T47D (cell line): ENCODE data around the gene VRK2.
"Not testable (repeated sequence)": the region's sequence is repeated elsewhere in the genome, so short reads cannot be mapped to it uniquely, and the experiment has no call there.

Experiments
- DNase-seq, 2 experiments: peaks; one replicate each; pipeline versions ENCODE4 v3.0.0 to v3.0.0-alpha.2; 2011 to 2012; ENCODE audit warnings: low read depth in 1 of 2, low spot score in 1 of 2
- JUND ChIP-seq: IDR thresholded peaks from 2 replicates; pipeline ENCODE4 v1.6.1; 2012; ENCODE audit warnings: low read depth
- in situ Hi-C: cut with HindIII; loops from 2 replicates; pipeline ENCODE4 v1.10.0; 2016; ENCODE audit warnings: low sequenced_read_pairs, low pct_unique_long_range_greater_than_20kb

The VRK2 gene

GRCh38 chr2:58158481-58158880 lies 111.9 kb downstream of the VRK2 start:
- no peak for DNase-seq
- in situ Hi-C loops, result no loop called here
- TF ChIP-seq JUND, result no peak

- no peak for DNase-seq
- TF ChIP-seq JUND, result no peak
- in situ Hi-C loops, result no loop called here
Measured at GRCh38 chr2:58163913-58164312, 117.3 kb downstream of the VRK2 start.

DNA sequence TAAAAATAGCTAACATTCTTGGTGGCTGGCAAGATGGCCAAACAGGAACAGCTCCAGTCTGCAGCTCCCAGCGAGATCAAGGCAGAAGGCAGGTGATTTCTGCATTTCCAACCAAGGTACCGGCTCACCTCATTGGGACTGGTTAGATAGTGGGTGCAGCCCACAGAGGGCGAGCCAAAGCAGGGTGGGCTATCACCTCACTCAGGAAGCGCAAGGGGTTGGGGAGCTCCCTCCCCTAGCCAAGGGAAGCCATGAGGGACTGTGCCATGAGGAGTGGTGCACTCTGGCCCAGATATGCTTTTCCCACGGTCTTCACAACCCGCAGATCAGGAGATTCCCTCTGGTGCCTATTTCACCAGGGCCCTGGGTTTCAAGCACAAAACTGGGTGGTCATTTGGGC lies 121.5 kb downstream of the VRK2 start:
- in situ Hi-C loops, DNase-seq: not testable (repeated sequence)

DNA sequence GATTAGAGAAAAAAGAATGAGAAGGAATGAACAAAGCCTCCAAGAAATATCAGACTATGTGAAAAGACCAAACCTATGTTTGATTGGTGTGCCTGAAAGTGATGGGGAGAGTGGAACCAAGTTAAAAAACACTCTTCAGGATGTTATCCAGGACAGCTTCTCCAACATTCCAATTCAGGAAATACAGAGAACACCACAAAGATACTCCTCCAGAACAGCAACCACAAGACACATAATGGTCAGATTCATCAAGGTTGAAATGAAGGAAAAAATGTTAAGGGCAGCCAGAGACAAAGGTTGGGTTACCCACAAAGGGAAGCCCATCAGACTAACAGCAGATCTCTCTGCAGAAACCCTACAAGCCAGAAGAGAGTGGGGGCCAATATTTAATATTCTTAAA lies 123.2 kb downstream of the VRK2 start:
- DNase-seq, in situ Hi-C loops: not testable (repeated sequence)

- DNase-seq, in situ Hi-C loops: not testable (repeated sequence)
Measured at GRCh38 chr2:58170334-58170933, 123.8 kb downstream of the VRK2 start.

DNA sequence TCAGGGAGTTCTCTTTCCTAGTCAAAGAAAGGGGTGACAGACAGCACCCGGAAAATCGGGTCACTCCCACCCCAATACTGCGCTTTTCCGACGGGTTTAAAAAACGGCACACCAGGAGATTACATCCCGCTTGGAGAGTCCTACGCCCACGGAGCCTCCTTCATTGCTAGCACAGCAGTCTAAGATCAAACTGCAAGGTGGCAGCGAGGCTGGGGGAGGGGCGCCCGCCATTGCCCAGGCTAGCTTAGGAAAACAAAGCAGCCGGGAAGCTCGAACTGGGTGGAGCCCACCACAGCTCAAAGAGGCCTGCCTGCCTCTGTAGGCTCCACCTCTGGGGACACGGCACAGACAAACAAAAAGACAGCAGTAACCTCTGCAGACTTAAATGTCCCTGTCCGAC lies 125.2 kb downstream of the VRK2 start:
- in situ Hi-C loops, DNase-seq: not testable (repeated sequence)

DNA sequence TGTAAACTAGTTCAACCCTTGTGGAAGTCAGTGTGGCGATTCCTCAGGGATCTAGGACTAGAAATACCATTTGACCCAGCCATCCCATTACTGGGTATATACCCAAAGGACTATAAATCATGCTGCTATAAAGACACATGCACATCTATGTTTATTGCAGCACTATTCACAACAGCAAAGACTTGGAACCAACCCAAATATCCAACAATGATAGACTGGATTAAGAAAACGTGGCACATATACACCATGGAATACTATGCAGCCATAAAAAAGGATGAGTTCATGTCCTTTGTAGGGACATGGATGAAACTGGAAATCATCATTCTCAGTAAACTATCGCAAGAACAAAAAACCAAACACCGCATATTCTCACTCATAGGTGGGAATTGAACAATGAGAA lies 130.6 kb downstream of the VRK2 start:
- in situ Hi-C loops, DNase-seq: not testable (repeated sequence)

- DNase-seq, in situ Hi-C loops: not testable (repeated sequence)
Measured at GRCh38 chr2:58180175-58180574, 133.6 kb downstream of the VRK2 start.

GRCh38 chr2:58180635-58181034 lies 134.0 kb downstream of the VRK2 start:
- in situ Hi-C loops, result no loop called here
- no peak for DNase-seq
- no peak for TF ChIP-seq JUND

DNA sequence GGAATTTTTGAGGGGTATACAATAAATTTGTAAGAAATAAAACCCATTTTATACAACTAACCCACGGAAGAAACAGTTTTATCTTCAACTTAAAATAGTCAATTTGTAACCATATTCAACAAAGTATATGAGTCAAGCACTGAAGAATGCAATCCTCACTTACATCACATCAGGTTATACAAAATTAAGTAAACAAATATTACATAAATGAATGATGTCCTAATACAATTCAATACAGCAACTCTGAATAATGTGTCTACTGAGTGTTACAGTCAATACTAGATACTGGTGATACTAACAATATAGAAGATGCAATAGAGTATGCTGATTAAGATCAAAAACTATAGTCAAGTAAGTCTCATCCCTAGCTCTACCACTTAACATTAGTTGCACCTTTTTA lies 135.9 kb downstream of the VRK2 start:
- no peak for DNase-seq
- no peak for TF ChIP-seq JUND
- in situ Hi-C loops, result no loop called here

DNA sequence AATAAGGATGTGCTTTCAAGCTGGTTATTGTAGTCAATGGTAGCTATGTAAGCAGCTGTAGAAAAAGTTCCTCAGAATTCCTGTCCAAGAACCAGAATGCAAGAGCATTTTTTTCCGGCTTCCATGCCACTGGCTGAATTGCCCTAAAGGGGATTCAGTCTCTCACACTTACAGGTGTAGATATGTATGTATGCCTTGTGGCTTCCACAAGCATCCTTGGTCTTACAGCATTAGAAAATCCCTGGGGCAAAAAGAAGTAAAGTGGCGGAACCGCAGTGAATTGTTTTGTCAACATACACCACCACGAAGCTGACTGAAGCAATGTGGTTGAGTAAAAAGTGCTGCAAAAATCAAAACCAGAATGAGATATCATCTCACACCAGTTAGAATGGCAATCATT lies 139.9 kb downstream of the VRK2 start:
- no peak for DNase-seq
- no peak for TF ChIP-seq JUND
- in situ Hi-C loops, result no loop called here

DNA sequence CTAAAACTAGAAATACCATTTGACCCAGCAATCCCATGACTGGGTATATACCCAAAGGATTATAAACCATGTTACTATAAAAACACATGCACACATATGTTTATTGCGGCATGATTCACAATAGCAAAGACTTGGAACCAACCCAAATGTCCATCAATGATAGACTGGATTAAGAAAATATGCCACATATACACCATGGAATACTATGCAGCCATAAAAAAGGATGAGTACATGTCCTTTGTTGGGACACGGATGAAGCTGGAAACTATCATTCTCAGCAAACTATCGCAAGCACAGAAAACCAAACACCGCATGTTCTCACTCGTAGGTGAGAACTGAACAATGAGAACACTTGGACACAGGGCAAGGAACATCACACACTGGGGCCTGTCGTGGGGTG lies 140.4 kb downstream of the VRK2 start:
- in situ Hi-C loops, DNase-seq: not testable (repeated sequence)

DNA sequence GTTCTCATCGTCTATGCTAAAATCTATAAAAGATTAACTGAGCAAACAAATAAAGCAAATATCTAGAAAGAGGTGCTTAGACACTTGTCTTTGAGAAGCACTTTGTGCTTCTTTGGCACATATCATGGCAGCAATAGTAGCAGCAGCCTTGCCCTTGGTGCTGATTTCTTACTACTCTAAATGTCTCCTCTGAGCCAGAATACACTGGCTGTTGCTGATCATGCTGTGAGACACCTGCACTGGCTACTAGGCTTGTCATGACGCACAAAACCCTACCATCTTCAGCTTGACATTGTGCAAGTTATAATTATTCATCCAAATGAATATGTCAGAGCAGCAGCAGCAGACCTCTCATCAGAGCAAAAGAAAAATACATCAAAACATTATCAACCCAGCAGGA lies 147.9 kb downstream of the VRK2 start:
- no peak for DNase-seq
- in situ Hi-C loops, result no loop called here
- no peak for TF ChIP-seq JUND

DNA sequence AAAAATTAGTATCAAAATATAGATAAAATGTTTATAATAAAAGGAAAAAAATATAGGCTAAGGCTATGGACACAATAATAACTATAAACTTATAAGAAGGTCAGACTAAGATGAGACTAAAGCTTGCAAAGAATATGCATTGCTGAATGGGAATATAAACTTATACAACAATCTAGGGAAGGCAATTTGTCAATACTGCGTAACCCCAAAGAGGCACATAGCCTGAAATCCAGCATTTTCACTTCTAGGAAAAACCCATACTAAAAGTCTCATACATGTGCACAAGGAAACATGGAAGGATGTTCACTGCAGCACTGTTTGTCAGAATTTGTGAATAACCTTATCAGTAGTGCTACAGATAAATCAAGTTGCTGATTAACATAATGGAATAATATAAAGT lies 149.1 kb downstream of the VRK2 start:
- DNase-seq, result no peak
- in situ Hi-C loops, result no loop called here
- no peak for TF ChIP-seq JUND

GRCh38 chr2:58197894-58198293 lies 151.3 kb downstream of the VRK2 start:
- TF ChIP-seq JUND, result no peak
- no peak for DNase-seq
- in situ Hi-C loops, result no loop called here
